Activated T-cell treated with anti-CD3 and anti-CD28 coated beads for 4 hours (primary cell): Measurements from ENCODE around the gene SYNE2.
"Not testable (repeated sequence)": the region's sequence is repeated elsewhere in the genome, so short reads cannot be mapped to it uniquely, and the experiment has no call there.

ENCODE experiments used
- DNase-seq: peaks from one replicate; pipeline ENCODE4 v3.0.0-alpha.2; 2020

The SYNE2 gene

DNA sequence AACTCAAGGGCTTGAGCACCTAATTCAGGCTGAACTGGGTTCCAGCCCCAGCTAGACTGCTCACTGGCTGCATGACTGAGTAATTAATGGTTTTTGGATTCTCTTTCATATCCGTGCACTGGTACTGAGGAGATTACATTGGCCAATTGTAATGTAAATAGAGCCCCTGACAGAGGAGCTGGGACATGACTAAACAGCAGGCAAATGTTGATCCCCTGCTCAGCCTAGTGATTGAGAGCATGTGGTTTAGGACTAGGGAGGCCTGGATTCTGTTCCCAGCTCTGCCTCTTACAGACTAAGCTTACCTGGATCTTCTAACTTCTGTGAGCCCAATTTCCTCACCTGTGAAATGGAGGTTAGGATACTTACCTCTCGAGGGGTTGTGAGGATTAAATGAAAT, 237.1 kb downstream of the SYNE2 start:
- no peak for DNase-seq

DNA sequence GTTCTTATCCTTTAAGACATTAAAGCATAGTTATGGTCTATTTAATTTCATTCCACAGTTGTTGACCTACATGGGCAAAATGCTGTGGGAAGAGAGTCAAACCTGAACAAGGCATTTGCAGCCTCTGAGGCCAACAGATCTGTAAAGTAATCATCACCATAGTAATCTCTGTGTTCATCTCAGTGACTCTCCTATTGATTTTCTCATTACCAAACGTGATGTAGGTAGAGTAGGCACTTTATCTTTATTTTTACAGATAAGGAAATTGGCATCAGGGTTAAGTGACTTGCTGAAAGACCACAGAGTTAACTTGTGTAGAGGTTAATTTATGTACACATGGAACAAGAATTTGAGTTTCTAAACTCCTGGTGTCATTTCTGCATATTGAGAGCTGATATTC, 238.4 kb downstream of the SYNE2 start:
- DNase-seq: no peak

DNA sequence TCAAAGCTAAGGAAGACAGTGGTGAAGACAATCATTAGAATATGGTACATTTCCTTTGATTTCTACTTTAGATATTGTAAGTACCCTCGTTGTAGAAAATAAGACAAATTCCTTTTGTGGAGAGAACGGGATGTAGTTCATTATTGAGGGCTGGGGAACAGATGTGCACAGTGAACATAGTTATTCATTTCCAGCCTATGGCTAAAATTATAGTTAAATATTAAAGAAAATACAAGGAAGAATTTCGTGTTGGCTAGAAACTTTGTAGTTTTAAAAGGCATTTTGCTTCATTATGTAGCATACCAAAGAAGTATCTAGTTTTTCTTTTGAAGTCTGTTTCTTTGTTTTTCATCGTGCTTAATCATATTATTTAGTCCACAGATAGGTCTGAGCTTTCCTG, 239.5 kb downstream of the SYNE2 start:
- no peak for DNase-seq

DNA sequence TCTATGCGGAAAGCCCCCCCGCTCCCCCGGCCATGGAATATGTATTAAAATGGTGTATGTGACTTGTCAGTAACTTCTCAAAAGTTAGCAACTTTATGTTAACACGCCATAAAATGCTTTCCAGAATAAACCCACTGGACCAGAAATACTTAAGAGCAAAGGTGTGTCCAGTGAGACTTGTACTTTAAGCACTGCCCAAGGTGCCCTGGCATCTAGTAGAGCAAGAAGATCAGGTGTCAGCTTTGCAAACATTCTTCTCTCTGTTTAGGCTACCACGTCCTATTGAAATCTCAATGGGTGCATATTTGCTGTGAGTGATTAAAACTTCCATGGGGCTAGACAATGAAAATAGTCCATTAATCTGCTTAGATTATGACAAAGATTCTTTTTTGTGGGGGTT, 240.1 kb downstream of the SYNE2 start:
- DNase-seq: no peak

DNA sequence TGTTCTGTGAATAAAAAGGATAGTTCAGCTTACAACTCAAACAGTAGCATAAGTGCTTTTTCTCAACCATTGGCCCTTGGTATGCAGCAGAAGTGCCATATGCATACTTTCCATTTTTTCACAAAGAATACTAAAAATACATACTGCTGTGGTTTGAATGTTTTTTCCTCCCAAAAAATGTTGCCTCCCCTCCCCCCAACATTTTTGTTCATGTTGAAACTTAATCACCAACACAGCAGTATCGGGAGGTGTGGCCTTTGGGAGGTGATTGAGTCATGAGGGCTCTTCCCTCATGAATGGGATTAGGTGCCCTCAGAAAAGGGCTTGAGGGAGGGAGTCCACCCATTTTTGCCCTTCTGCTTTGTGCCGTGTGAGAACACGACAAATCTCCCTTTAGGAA, 242.8 kb downstream of the SYNE2 start:
- DNase-seq: no peak

DNA sequence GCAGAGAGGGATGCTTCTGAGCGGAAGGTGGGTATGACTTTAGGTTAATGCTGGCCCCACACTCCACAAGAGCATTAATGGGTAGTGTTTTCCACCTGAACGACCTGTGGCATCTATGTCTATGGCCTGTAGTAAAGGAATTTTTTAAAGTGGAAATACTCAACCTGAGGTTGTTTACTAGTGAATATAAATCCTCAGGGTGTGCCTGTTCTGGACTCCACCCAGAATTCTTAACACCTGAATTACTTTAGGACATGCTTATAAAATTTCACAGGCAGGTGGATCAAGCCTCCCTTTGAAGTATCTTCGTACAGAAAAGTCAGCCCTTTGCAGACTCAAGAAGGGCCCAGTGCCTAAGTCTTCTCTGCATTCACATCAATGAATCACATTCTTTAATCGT, 245.3 kb downstream of the SYNE2 start:
- no peak for DNase-seq

DNA sequence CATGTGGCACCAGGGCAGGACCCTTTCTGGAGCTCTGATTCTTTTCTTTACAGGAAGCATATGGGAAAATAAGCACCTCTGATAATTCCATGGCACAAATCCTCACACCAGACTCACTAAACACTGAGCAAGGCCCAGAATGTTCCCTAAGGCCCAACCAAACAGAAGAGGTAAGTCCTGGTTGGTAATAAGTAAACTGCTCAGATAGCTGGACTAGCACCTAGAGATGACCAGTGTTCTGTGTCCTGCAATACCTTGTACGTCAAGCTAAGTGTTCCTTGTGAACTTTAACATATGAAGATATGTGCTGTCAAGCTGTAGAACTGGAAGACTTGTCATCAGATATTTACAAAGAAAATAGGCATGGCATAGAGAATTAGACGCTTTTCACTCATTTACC, 254.6 kb downstream of the SYNE2 start:
- no peak for DNase-seq

DNA sequence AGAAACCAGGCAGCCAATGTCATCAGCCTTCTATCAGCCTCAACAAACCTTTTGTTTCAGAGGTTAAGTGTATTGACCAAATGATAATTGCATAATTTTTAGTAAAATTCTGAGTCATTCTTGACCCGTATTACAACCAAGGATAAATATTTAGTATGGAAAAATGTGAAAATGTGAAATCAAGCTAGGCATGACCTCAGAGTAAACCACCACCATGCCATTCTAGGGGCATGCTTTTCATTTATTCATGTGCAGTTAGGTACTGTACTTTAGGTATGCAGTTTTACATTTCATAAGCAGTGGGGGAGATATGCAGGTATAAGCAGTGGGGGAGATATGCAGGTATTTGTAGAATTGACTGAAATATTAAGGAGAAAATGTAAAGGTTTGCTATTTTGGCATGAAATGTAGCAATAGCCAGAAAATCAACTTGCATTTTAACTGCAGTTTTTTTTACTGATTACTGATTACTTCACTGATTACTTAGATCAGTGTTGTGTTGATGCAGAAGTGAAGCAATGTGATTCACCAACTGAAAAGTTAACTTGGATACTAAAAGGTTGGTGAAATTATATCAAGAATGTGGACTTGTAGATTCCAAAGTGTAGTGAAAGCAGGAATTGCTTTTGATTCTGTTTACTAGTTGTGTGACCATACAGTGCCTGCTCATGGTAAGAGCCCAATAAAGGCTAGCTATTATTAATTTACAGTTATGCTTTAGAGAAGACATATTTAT, 257.2 kb downstream of the SYNE2 start:
- DNase-seq: no peak

DNA sequence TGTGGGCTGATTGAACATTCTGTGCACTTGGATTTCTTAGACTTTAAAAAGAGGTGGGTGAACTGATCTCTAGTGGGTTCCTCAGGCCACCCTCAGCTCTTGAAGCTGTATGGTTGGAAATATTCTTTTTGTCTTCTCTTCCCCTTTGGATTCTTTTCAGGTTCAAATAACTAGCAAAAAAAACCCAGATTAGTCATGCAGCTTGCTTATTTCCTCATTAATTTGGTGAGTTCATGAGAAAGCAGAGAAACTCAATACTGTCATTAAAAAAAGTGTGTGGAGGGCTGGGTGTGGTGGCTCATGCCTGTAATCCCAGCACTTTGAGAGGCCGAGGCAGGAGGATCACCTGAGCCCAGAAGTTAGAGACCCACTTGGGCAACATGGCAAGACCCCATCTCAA, 258.0 kb downstream of the SYNE2 start:
- DNase-seq: no peak

DNA sequence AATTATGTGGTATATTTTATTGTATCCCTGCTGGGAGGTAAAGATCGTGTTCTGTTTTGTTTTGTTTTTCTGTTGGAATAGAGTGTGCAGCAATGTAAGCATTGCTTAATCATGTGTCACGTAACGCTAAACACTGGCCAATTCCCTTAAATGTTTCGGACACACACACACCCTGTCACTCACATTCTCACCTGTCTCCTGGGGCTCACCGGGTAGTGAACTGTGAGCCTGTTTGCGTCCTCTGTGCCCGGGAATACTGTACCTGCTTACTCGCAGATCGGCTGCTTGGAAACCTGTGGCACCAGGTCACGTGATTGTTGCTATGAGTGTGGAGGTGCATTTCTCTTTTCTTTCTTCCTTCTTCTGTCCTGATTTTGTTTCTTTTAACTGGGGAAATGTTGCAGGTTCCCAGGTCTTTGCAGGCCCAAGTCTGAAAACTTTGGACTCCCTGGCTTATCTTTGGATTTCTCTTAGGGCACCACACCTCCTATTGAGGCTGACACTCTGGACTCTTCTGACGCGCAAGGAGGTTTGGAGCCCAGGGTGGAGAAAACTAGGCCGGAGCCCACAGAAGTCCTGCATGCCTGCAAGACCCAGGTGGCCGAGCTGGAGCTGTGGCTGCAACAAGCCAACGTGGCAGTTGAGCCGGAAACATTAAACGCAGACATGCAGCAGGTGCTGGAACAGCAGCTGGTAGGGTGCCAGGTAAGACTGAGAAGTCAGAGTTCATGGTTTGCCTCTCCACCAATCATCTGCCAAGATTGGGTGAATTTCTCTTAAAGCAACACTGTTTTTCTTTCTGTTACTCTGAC, 260.3 kb downstream of the SYNE2 start:
- no peak for DNase-seq

DNA sequence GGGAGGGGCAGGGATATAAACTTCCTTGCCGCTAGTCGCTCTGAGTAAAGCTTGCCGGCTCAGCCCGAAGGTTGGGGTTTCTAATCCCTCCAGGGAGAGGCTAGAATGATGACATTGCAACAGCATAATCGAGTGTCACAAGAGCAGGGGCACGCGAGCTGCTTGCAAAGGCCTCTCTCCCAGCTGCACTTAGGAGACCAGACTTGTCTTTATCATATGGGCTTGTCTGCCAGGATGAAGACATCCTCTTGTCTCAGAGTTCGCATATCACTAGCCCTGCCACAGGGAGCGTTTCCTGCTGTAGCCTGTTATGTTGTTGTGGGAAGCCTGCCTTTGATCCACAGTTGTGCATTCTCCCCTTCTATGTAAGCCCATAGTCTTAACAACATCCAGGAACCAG, 261.4 kb downstream of the SYNE2 start:
- no peak for DNase-seq

DNA sequence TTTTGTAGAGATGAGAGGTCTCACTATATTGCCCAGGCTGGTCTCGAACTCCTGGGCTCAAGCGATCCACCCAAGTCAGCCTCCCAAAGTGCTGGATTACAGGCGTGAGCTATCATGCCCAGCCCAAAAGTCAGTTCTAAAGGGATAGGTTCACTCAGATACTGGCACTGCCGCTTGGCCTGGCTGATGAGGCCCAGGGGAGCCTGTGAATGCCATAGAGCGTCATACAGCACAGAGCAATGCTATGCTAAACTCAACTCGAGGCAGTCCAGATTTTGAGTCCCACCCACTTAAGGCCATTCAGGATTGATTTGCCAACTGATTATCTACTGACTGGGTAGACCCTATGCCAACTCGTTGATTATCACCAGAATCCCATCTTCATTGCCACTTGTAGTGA, 262.0 kb downstream of the SYNE2 start:
- no peak for DNase-seq

DNA sequence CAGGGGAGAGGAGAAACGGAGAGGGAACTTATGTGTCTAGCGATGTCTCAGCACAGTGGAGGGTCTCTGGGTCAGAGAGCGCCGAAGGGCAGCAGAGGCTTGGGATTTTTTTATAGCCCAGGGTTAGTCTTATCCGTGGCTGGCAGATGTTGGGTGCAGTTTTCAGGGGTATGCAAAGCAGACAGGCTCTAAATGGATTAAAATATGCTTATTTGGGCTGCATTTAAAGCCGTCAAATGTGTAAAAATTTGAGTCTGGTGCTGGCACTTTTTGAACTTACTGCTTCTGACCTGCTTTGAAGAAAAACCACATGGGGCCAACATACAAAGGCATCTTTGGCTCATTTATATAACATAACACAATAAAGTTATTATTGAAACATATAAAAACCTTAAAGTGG, 262.6 kb downstream of the SYNE2 start:
- no peak for DNase-seq

DNA sequence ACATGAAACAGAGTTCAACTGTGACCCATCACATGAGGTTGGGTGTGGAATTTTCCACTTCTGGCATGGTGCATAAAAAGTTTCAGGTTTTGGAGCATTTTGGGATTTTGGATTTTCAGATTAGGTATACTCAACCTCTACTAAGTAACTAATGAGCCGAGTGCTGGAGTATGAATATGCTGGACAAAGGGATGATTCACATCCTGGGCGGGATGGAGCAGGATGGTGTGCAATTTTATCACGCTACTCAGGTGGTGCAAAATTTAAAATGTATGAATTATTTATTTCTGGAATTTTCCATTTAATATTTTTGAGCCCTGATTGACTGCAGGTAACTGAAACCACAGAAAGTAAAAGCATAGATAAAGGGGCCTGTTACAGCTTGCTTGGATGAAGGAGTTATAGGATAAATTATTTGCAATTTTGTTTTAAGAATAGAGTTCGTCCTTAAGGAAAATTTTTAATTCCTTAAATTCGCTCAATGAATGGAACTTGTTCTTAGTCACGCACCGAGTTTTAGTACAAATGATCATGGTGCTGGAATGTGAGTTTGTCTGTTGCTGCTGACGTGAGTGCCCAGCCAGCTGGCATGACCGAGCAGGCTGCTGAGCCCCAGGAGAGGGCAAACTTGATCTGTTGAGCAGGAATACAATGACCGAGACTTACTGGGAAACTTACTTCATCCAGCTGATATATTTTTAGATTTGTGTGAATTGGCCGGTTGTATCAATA, 265.0 kb downstream of the SYNE2 start:
- DNase-seq: no peak

DNA sequence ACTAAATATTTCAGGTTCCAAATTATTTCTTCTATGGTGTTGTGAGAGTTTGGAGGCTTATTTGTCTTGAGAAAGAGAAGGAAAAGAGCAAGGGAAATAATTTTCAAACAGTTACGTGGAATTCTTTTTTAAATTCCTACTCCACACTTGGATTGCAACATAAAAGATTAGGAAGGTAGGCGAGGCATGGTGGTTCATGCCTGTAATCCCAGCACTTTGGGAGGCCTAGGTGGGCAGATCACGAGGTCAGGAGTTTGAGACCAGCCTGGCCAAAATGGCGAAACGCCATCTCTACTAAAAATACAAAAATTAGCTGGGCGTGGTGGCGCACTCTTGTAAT, 265.6 kb downstream of the SYNE2 start:
- not testable (repeated sequence) for DNase-seq

DNA sequence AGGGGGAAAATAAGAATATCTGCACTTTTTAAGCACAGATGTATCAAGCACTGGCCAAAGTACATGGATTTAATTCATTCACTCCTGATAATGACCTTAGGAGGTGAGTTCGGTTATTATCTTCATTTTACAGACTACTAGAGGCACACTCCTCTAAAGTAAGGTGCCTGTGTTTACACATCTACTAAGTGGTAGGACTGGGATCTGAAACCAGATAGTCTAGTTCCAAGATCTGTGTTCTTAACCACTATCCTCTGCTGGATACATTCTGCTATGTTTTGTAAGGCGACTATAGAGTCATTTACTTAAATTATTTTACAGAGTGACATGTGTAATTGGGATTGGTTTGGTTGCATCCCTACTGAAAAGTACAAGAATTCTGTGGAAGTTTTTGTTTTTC, 266.1 kb downstream of the SYNE2 start:
- no peak for DNase-seq

DNA sequence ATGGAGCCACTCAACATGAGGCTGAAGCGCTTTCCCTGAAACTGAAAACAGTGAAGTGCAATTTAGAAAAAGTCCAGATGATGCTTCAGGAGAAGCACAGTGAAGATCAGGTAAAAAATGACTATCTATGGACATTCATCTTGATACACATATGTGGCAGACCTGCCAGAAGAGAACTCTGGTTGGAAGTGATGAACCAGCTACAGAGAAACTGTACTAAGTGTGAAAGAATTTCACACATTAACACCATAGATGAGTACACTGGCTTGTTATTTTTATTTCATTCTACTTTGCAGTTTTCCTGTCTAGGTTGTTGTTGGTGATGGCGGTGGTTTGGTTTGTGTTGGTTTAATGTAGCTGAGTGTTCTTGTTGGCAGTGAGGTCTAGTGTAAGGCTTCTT, 266.7 kb downstream of the SYNE2 start:
- no peak for DNase-seq

DNA sequence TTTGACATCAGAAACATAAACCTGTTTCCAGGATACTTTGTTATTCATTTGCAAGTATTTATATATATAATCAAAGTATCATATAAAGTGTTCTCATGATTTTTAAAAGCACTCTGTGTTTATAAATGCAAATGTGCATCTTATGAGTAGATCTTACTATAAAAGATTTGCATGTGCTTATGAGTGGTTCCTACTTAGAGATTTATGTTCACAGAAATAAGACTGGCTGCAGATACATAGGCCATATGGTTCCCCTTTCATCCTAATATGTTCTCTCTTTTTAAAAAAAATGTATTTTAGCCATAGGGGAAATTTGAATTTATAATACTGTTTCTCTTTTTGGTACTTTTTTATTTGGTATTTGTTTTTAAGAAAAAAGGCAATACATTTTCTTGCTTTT, 267.2 kb downstream of the SYNE2 start:
- DNase-seq: no peak

DNA sequence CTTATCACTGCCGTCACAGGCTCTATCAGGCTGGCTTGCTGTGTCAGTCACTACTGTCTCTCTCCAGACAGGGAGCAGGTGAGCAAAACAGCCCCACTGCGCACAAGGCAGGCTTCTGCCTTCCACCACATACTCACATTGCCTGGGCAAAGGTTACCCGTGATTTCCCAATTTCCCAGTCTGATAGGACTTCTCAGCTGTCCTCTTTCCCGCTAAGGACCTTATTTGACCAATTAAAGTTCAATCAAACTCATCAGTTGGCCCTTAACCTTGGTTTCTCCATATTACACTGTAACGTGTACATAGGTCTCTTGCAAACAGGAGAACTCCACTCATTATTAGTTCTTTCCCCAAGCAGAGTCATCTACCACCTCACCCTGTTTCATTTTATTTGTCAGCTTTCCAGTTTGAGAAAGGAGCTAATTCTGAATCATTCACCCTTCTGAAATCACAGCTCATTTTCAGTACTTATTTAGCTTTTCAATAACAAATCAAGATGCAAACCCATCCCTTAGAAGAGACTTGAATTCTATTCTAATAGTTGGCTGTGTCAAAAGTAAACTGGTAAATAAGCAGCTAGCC, 270.5 kb downstream of the SYNE2 start:
- DNase-seq: no peak

DNA sequence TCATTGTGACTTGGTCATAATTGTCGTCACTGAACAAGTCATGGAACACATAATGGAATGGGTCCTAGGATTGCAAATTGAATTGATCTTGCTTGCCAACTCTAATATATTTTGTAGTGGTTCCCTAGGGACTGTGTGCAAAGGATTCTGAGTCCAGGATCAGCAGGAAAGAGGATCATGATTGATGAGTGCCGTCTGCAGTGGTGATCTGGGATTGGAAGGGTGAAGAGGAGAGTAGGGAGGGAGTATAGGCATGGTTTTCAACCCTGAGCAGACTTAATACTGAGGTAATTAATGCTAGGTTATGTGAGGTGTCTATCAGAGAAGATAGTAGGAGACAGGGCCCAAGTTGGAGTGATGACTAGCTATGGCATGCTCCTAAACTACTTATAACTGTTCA, 272.5 kb downstream of the SYNE2 start:
- no peak for DNase-seq

DNA sequence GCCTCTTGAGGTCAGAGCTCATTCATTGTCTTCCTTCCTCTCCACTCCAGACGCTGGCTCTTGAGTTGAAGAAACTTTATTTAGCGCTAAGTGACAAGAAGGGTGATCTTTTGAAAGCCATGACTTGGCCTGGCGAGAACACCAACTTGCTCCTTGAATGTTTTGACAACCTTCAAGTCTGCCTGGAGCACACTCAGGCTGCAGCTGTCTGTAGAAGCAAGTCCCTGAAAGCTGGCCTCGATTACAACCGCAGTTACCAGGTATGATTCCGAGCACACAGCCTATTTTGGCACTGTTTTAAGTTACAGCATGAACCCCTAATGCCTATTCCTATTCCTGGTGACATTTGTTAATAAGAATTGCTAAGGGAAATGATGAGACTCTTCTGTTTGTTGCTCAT, 273.7 kb downstream of the SYNE2 start:
- DNase-seq: no peak

DNA sequence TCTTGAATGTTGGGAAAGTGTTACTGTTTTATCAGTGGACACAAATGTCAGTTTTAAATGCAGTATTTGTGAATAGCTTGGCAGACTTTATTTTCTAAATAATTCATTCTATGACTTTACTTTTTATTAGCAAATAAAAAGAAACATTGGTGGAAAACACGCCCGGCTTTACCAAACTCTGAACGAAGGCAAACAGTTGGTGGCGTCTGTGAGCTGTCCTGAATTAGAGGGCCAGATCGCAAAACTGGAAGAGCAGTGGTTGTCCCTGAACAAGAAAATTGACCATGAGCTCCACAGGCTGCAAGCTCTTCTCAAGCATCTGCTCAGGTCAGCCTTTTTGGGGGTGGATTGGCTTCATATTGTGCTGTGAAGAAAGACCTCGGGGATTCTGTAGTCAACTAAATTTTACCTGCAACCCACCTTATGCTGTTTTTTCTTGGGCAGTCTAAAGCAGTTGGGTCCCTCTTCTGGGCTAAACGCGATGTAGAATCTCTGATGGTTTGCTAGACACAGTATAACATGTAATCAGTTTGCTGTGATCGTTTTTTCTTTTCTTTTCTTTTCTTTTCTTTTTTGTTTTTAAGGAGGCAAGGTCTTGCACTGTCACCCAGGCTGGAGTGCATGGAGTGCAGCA, 285.0 kb downstream of the SYNE2 start:
- no peak for DNase-seq

DNA sequence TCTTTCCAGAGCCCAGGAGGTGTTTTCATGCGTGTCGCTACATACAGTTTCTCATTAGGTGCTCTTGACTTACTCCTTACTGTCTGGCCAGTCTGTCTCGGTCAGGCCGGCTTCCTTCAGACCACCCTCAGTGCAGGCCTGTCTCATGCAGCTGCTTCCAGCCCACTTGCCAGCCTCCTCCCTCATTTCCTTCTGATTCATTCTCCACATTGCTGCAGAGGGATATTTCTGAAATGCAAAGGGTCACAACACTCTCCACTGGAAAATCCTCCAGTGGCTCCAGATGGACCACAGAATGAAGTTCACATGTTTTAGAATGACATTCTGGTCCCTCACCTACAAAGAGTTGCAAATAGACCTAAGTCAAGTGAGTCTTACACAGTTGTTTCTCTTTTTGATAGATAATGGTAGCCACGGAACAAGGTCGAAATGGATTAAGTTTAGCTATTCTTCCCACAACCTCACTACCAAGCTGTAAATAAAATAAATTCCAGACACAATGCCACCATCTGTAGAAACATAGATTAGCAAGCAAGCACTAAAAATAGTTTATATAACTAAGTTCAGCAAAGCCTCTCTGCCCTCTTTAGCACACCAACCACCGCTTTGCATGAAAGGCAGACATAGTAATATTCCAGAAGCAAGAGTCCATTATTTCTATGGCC, 294.5 kb downstream of the SYNE2 start:
- no peak for DNase-seq
